PC-9 (cell line): ENCODE measurements around the gene RAB10. TPM values are rescaled to one million over a fixed set of nuclear protein-coding genes. Genes with fewer than 3 reads are reported as not detected.

Source experiments
- BruUV-seq: library from RNA; stranded (reverse); fragments of 400-500 nt; replicated peaks from 2 replicates; lab custom pipeline; 2021; lab: Mats Ljungman, UMichigan
- CTCF ChIA-PET: fragments of 300-600 bp; sonication (Branson Sonifier 250); formaldehyde crosslinking; loops from one replicate; lab custom pipeline; 2022; ENCODE audit warnings: antibody characterized with exemption; lab: Charles Lee
- POLR2A ChIA-PET: fragments of 300-600 bp; sonication (Branson Sonifier 250); formaldehyde crosslinking; loops from one replicate; lab custom pipeline; 2022; ENCODE audit warnings: antibody characterized with exemption; ENCODE audit not compliant: unreplicated experiment; lab: Charles Lee
- DNase-seq, 2 experiments: peaks; one replicate each; pipeline versions ENCODE4 v3.0.0 to v3.0.0-alpha.2; 2015 to 2022; ENCODE audit warnings: mixed read lengths in 1 of 2
- H2AFZ ChIP-seq: fragments of 200-600 bp; sonication (generic); 2 replicates; pipeline ENCODE4 v1.8.1; 2017; ENCODE audit warnings: antibody characterized with exemption
- H3F3A ChIP-seq: fragments of 200-600 bp; sonication (generic); 2 replicates; pipeline ENCODE4 v1.8.1; 2017; ENCODE audit warnings: antibody characterized with exemption, mild to moderate bottlenecking, low read depth; ENCODE audit not compliant: insufficient read depth
- H3K27ac ChIP-seq: fragments of 200-600 bp; sonication (generic); 2 replicates; pipeline ENCODE4 v1.6.1; 2016; ENCODE audit warnings: mixed run types
- H3K27me3 ChIP-seq: fragments of 200-600 bp; sonication (generic); 2 replicates; pipeline ENCODE4 v1.6.1; 2016; ENCODE audit warnings: low read depth, mixed run types; ENCODE audit not compliant: insufficient read depth
- H3K36me3 ChIP-seq: fragments of 200-600 bp; sonication (generic); 2 replicates; pipeline ENCODE4 v1.6.1; 2016; ENCODE audit warnings: low read depth, mixed run types
- H3K4me1 ChIP-seq: fragments of 200-600 bp; sonication (generic); replicated peaks from 2 replicates; pipeline ENCODE4 v1.6.1; 2016; ENCODE audit warnings: mixed run types; ENCODE audit not compliant: insufficient read depth
- H3K4me2 ChIP-seq: fragments of 200-600 bp; sonication (generic); 2 replicates; pipeline ENCODE4 v1.6.1; 2017; ENCODE audit warnings: mixed run types
- H3K4me3 ChIP-seq: fragments of 200-600 bp; sonication (generic); 2 replicates; pipeline ENCODE4 v1.6.1; 2016; ENCODE audit warnings: mixed run types
- H3K79me2 ChIP-seq: fragments of 200-600 bp; sonication (generic); 2 replicates; pipeline ENCODE4 v1.6.1; 2017; ENCODE audit warnings: low read depth, mixed run types
- H3K9me2 ChIP-seq: fragments of 200-600 bp; sonication (generic); 2 replicates; pipeline ENCODE4 v1.8.1; 2017; ENCODE audit warnings: mild to moderate bottlenecking; ENCODE audit not compliant: insufficient read depth
- H3K9me3 ChIP-seq: fragments of 200-600 bp; sonication (generic); 2 replicates; pipeline ENCODE4 v1.8.1; 2016; ENCODE audit warnings: low read depth; ENCODE audit not compliant: insufficient read depth
- H4K20me1 ChIP-seq: fragments of 200-600 bp; sonication (generic); 2 replicates; pipeline ENCODE4 v1.8.1; 2017; ENCODE audit not compliant: insufficient read depth
- EZH2 ChIP-seq: fragments of 200-600 bp; sonication (generic); IDR thresholded peaks from 2 replicates; pipeline ENCODE4 v1.8.0; 2017; ENCODE audit warnings: antibody characterized with exemption, low read depth
- intact Hi-C: fragments of 100-400 bp; cut with micrococcal nuclease; formaldehyde crosslinking; loops from one replicate; pipeline ENCODE4 v1.10.0; 2022; ENCODE audit not compliant: unreplicated experiment
- total RNA-seq: library from RNA; stranded (reverse); gene quantifications from 2 replicates; pipeline ENCODE4 v1.2.3, GENCODE V29; 2021
- TF ChIP-seq, protein P1 (sequence below): fragments of 200-600 bp; sonication (generic); conservative IDR thresholded peaks from 2 replicates; pipeline ENCODE4 v1.6.1; 2017; ENCODE audit warnings: mixed run types, antibody characterized with exemption, mild to moderate bottlenecking, moderate library complexity

The RAB10 gene
- total RNA-seq, 1 experiment from 2014 or later, result 171 TPM

DNA sequence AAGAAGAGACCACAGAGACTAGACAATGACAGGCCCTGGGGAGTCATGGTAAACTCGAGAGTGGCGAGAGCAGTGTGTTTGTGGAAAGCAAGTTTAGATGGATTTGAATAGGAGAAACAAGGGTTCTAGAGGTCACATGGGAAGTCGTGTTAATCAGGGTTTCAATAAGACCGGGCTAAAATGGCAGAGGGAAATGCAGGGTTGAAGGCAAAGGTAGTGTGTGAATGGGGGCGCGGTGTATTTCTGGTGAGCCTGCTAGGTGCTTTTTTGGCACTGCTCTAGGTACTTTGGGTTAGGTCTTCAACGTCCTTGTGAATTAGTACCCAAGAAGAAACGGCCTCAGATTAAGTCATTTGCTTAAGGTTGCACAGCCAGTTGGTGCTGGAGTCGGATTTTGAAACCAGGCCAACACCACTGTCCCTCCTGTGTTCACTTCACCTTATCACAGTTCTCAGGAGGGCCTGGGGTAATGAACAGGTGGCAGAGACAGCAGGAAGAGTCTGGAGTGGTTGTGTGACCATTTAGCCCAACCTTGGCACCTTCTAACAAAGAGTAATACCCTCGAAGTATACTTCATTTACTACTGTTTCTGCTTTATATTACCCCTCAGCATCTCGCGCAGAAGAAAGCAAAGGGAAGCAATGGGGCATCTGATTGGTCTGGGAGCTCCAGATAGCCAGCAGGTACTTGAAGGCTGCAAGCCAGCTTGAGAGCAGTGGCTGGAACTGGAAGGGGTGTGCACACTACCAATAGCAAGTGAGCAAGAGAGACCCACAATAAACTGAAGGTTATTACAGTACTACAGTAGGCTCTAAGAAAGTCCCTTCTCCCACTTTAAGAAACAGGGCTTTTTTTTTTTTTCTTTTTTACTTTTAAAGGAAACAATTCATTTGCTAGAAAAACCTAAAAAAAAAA, 105.6 kb downstream of the RAB10 start:
- H2AFZ ChIP-seq, result no peak overlapping the region
- peaks cover 14% of the 10 kb centered on the region for H4K20me1 ChIP-seq
- no peaks in the 10 kb centered on the region for H3K27me3 ChIP-seq
- peaks cover 16% of the 10 kb centered on the region for H3K4me1 ChIP-seq
- H3K4me3 ChIP-seq, result no peak overlapping the region
- BruUV-seq, result no TSS peak
- H3K36me3 ChIP-seq, result peaks cover 20% of the 10 kb centered on the region
- H3K9me2 ChIP-seq, result no peaks in the 10 kb centered on the region
- H3K27ac ChIP-seq, result no peak overlapping the region
- ChIA-PET CTCF (no interaction called here), POLR2A (no interaction called here)
- no peaks in the 10 kb centered on the region for H3K79me2 ChIP-seq
- no peak for TF ChIP-seq EZH2
- TF ChIP-seq, protein P1, sequence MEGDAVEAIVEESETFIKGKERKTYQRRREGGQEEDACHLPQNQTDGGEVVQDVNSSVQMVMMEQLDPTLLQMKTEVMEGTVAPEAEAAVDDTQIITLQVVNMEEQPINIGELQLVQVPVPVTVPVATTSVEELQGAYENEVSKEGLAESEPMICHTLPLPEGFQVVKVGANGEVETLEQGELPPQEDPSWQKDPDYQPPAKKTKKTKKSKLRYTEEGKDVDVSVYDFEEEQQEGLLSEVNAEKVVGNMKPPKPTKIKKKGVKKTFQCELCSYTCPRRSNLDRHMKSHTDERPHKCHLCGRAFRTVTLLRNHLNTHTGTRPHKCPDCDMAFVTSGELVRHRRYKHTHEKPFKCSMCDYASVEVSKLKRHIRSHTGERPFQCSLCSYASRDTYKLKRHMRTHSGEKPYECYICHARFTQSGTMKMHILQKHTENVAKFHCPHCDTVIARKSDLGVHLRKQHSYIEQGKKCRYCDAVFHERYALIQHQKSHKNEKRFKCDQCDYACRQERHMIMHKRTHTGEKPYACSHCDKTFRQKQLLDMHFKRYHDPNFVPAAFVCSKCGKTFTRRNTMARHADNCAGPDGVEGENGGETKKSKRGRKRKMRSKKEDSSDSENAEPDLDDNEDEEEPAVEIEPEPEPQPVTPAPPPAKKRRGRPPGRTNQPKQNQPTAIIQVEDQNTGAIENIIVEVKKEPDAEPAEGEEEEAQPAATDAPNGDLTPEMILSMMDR, result no peak
- no peaks in the 10 kb centered on the region for H3K9me3 ChIP-seq
- H3F3A ChIP-seq, result peaks cover 46% of the 10 kb centered on the region
- no peak overlapping the region for H3K4me2 ChIP-seq
- DNase-seq, result no peak
- intact Hi-C loops, result loop anchor here (10.0 kb wide), 1 partner anchor 535 kb away; no protein-coding TSS in a partner anchor

DNA sequence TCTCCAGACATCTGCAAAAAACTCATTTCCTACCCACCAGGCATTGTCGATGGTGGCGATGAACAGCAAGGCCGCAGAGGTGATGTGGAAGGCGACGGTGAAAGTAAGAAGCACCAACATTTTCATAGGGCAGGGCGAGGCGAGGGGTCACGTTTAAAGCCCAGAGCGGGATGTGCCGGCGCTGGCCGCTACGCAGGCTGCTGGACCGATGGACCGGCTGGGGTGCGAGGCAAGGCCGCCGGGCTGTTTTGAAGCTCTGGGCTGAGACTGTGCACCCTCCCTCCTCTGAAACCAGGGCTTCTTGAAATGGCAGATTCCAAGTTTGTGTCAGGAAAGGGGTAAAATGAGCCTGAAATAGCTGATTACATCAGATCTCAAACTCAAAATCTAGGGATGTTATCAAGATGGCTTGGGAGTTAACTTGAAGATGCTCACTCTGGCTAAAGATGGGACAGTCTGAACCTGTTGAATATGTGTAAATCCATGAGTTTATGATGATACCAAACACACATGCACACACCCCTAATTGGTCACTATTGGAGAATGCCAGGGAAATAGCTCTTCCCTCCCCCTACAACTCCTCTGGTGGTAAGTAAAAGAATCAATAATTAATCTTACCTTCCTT, 107.4 kb downstream of the RAB10 start:
- POLR2A ChIA-PET, result interaction anchor here (0.5 kb wide), 1 partner anchor 66 kb away, joined by 4 read pairs; no protein-coding TSS in a partner anchor
- Histone ChIP-seq H3K4me2 (no peak overlapping the region), H3K9me2 (no peaks in the 10 kb centered on the region), H3K4me3 (no peak overlapping the region), H3K9me3 (no peaks in the 10 kb centered on the region), H3K27me3 (no peaks in the 10 kb centered on the region), H3K4me1 (peaks cover 23% of the 10 kb centered on the region), H3K36me3 (peaks cover 11% of the 10 kb centered on the region; the same call in 1 of the 2 replicates), H3K79me2 (no peaks in the 10 kb centered on the region), H4K20me1 (peaks cover 3% of the 10 kb centered on the region; the same call in 1 of the 2 replicates), H3F3A (peaks cover 48% of the 10 kb centered on the region), H2AFZ (no peak overlapping the region), H3K27ac (no peak overlapping the region)
- no TSS peak for BruUV-seq
- CTCF ChIA-PET, result interaction anchor here (0.6 kb wide), 1 partner anchor 25 kb away, joined by 6 read pairs; no protein-coding TSS in a partner anchor
- no peak for DNase-seq
- intact Hi-C loops, result loop anchor here (10.0 kb wide), 1 partner anchor 536 kb away; no protein-coding TSS in a partner anchor
- TF ChIP-seq, protein P1, result no peak
- no peak for TF ChIP-seq EZH2

DNA sequence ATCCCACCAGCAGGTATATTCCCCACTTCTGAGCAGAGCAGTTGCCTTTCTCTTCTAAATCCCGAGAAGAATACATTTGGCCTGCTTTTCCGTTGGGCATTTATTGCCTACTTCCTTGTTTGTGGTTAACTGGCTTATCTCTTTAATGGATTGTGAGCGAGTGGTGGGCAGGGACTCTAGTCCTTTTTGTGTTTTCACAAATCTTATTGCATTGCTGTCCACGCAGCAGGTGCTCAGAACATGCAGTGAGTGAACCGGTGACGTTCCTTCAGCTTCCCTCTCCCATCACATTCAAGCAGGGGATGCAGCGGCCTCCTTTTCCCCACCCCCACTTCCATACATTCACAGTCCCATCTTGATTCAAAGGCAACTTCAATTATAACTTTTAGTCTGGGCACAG, 110.1 kb downstream of the RAB10 start:
- ChIA-PET POLR2A (interaction anchor here (0.6 kb wide), 1 partner anchor 27 kb away, joined by 7 read pairs; no protein-coding TSS in a partner anchor), CTCF (interaction anchor here (0.7 to 0.9 kb wide), 2 partner anchors 110 to 144 kb away, joined by 3 to 4 read pairs; partner anchors contain the start of gene RAB10)
- Histone ChIP-seq H3K9me3 (no peaks in the 10 kb centered on the region), H3F3A (peaks cover 31% of the 10 kb centered on the region), H3K4me1 (peaks cover 23% of the 10 kb centered on the region), H2AFZ (no peak overlapping the region), H3K27me3 (no peaks in the 10 kb centered on the region), H3K4me2 (peak overlapping the region; percentile 40), H3K36me3 (no peaks in the 10 kb centered on the region), H4K20me1 (no peaks in the 10 kb centered on the region), H3K9me2 (no peaks in the 10 kb centered on the region), H3K79me2 (no peaks in the 10 kb centered on the region), H3K4me3 (no peak overlapping the region), H3K27ac (peak overlapping the region; percentile 35)
- no TSS peak for BruUV-seq
- TF ChIP-seq EZH2, result no peak
- TF ChIP-seq, protein P1, result no peak
- intact Hi-C loops, result loop anchor here (2.0 to 10.0 kb wide), 3 partner anchors 55 to 539 kb away; no protein-coding TSS in a partner anchor
- peak; percentile 19 to 62 for DNase-seq
